SIG-M5 treated with dmso at 0.1 percent for 504 hours (cell line): ENCODE data around the gene TBCK.

Source experiments
- DNase-seq: peaks from one replicate; lab custom pipeline; 2025; ENCODE audit not compliant: unreplicated experiment; lab: John Stamatoyannopoulos, UW

TBCK gene

DNA sequence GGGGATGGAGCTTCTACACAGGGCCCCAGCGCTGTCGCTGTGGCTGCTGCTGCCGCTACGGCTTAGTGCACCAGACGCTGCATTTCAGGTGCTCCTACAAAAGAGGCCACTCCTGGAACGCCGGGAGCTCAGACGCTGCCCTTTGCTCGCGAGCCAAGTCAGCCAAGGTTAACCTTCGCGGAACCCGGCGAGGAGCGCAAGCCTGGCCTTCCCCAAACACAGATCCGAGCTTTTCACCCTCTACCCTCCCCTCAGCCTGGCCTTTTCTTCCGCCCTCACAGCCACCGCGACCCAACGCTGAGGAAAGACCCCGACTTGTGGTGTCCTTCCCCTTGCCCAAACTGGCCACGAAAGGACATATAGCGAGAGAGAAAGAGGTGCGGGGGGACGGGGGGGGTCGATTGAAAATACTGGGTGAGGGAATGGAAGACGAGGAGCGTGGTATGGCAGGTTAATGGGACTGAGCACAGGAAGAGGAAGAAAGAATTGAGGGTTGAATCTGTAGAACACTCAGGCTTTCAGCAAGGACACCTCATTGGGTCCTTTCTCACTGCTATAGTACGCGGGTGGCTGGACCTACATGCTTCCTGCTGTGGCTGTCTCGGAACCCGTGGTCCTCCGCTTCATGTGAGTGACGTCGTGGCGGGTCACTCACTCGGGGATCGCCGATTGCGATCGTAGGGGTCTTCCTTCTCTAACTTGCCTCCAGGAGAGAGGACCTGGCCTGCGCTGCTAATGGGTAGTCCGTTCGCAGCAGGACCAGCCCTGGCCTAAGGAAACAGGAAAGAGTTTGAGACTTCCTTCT lies at the start of gene TBCK, which contains the start of gene AIMP1:
Gene TBCK (minus strand): TSS at position 242 of the 805 bp plus-strand sequence. CDS start 7,249 bp downstream, outside the sequence.
Gene AIMP1 (plus strand): TSS at position 583 of the 805 bp plus-strand sequence. CDS start 8,460 bp downstream, outside the sequence.
- DNase-seq: peak; percentile 92

DNA sequence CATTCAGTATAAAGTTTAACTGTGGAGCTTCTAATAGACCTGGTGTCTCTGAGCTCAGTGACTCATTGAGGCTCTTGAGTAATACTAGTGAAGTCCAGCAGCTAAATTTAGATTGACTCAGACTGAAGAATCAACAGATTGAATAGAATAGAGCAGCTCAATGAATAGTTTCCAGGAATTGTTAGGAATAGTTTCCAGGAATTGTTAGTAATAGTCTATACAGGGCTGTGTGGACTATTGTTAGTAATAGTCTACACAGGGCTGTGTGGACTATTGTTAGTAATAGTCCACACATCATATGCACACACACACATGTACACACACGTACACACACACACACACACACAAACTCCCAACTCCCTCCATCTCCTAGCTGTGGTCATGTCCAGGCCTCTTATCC lies 49.6 kb upstream of the TBCK start:
- DNase-seq: peak; percentile 74

DNA sequence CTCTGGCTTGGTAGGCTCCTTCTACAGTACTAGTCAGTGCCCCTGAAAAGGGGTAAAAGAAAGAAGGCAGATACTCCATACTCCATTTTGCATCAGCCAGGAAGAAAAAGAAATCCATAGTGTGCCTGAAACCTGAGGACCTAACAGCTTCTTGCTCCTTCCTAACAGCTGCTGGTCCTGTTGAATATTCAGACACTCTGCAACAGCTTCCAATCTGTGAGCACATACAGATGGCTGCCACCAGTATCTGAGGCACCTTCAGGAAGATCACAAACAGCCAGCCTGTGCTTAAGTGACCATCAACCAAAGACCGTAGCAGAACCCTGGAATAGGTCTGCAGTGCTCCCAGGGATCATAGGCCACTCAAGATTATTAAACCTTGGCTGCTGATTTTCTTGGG lies 48.3 kb upstream of the TBCK start:
- no peak for DNase-seq

DNA sequence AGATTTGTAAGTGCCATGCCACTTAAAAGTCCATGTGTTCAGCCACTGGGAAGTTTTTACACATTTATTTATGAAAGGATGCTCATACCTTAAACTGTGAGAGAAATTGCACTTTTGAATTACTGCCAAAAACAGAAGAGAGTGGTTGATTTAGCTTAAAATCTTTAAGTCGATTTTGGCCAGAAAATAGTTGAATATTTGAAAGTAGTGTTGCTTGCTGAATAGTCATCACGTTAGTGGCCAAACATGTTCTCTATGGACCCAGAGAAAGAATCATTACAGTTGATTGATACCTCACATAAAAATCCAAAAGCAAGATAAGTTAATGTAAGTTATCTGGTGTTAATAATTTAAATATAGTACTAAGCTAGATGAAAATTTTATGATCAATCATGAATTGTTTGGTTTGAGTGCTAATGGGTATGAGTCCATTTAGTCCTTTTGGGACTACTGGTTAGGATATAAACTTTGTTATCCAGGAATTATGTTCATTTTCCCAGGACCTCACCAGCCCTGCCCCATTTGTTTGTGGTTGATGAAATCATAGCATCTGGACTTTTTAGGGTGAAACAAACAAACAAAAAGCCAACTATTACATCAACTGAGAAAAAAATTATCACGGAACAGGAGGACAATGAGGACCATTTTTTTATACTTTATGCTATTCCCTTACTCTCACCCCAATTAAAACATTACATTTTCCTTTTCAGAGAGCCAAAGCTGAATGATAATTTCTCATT lies 46.2 kb upstream of the TBCK start:
- no peak for DNase-seq

DNA sequence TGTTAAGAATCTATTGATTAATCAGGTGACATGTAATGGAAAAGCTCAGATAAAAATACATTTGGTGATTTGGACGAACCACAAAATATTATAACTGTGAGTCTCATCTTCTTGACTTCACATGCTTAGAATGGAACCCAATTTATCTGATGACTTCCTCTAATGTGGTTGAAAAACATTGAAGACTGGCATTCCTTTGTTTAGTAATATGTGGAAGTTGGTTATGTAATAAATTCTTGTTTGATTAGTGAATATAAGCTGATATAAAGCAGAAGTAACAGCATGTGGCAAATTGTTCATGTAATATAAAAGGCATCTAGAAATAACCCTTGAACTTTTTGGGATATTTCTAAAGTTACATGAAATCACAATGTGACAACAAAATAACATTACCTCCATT lies 42.9 kb upstream of the TBCK start:
- DNase-seq: peak; percentile 68

DNA sequence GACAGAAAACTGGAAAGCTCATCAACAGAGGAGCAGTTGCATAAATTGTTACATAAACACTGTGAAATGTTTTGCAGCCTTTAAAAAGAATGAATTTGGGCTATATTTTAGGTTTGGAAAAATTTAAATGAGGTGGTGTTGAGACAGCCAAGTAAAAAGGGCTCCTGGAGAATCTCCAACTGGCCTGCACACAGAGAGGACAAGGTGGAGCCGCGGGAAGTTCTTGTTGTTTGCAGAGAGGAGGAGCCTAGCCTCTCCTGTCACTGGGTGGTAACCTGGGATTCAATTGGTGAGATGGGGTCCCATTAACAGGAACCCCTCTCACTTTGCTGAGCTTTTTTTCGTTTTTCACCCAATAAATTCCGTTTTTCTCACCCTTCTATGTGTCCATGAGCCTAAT lies 39.2 kb upstream of the TBCK start:
- no peak for DNase-seq

DNA sequence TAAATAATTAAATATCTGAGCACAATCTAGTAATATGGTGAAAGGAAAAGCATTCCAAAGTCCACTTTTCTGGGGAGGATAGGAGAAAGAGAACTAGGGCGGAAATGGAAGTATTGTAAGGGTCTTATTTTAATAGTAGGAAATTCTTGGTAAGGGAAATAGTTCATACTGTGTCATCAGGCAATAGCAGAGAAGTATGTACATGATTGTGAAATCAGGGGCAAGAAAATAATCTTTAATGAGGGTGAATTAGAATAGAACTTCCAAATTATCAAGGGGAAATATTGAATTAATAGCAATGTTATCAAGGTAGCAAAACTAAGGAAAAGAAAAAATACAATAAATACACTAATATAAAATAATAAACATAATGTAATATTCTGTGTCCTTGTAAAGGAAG lies 37.8 kb upstream of the TBCK start:
- no peak for DNase-seq

DNA sequence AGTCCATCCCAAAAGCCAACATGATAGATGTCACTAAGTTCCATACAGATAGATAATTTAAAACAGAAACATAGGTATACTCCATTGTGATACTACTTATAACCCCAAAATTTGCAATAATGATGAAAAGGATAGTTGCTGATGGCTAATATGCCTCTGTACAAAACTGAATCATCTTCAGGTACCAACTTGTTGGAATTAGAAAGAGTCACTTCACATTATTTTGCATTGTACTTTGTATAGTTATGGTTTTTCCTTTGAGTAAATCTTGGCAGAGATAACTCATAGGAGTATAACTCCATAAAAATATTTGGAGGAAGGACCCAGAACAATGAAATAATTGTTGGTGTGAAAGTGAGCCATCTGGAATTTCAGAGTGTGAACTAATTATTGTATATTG lies 35.0 kb upstream of the TBCK start:
- DNase-seq: no peak

DNA sequence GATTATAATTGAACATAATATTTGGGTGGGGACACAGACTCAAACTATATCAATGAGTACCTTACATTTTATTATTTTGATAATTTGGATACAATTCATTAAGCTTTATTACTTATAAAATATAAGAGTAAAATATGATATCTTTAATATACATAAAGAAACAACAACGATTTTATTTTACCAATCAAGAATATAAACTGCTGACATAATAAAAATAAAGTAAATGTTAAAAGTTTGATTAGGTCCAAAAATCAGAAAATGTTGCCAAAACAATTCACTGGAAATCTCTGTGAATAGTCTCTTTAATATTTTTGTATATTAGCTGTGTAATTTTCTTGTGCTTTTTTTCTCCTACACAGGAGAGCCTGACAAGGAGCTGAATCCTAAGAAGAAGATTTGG lies 31.2 kb upstream of the TBCK start:
- no peak for DNase-seq

DNA sequence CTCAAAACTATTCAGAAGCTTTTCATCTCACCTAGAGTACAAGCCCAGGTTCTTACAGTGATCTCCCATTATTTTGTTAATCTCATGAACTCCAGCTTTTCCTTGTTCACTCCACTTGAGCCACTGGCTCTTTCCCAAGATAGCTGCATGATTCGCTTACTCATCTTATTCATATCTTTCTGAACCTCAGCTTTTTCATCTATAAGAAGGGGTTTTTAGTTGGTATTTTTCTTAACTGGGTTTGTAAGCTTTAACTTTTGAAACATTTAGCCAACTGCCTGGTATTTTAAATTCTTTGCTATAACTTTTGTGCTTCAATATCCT lies 28.6 kb upstream of the TBCK start:
- no peak for DNase-seq

DNA sequence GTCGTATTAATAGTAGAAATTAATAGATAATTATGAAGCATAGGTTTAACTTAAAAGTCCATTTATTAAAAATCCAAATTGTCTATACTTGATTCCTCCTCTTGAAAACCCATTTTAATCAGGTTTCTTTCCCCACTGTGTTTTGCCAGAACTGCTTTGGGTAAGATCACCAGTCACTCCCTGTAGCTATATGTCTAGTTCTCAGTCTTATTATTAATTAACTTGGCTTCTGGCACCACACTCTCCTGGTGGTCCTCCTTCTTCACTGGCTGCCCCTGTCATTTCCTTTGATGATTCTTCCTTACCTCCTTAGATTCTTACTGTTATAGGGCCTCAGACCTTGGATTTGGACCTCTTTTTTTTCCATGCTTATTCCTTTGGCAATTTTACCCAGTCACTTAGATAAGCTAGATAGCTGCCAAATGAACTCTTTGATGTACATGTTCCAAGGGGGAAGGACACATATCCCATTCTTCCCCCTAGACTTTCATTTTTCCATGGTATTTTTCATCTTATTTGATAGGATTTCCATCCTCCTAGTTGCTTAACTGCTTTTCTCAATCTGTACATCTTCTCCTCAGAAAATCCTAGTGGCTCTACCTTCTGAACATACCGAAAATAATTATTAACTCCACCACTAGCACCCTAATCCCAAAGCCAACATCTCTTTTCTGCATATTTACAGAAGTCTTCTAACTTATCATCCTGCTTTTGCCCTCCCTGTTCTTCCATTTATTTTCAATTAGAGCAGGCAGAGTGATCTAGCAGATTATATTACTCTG lies 28.0 kb upstream of the TBCK start:
- no peak for DNase-seq

DNA sequence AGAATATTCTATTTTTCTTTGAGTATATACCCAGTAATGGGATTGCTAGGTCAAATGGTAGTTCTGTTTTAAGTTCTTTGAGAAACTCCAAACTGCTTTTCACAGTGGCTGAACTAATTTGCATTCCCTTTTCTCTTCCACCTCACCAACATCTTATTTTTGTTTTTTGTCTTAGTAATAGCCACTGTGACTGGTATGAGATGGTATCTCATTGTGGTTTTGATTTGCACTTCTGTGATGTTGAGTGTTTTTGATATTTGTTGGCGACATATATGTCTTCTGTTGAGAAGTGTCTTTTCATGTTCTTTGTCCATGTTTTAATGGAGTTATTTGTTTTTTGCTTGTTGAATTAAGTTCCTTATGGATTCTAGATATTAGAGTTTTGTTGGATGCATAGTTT lies 24.8 kb upstream of the TBCK start:
- DNase-seq: no peak

DNA sequence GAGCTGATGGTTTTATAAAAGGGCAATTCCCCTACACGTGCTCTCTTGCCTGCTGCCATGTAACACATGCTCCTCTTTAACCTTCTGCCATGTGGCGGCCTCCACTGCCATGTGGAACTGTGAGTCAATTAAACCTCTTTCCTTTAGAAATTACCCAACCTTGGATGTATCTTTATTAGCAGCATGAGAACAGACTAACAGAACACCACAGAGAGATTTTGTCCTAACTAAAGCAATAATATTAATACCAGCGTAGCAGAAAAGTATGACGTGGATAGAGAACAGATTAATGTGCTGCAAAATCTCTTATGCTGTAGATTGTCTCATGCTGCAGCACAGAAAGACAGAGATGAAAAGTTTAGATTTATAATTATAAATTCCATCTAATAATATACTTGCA lies 23.4 kb upstream of the TBCK start:
- DNase-seq: no peak

DNA sequence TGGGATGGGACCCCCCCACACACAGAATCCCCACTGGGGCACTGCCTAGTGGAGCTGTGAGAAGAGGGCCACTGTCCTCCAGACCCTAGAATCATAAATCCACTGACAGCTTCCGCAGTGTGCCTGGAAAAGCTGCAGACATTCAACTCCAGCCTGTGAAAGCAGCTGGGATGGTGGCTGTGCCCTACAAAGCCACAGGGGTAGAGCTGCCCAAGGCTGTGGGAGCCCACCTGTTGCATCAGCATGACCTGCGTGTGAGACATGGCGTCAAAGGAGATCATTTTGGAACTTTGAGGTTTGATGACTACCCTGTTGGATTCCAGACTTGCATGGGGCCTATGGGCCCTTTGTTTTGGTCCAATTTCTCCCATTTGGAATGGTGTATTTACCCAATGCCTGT lies 22.7 kb upstream of the TBCK start:
- DNase-seq: no peak

DNA sequence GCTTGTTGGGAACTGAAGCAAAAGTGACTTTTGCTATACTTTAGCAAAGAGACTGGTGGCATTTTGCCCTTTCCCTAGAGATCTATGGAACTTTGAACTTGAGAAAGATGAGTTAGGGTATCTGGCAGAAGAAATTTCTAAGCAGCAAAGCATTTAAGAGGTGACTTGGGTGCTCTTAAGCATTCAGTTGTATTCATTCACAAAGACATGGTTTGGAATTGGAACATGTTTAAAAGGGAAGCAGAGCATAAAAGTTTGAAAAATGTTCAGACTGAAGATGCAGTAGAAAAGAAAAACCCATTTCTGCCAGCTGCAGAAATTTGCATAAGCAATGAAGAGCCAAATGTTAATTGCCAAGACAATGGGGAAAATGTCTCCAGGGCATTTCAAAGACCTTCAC lies 21.9 kb upstream of the TBCK start:
- DNase-seq: no peak

DNA sequence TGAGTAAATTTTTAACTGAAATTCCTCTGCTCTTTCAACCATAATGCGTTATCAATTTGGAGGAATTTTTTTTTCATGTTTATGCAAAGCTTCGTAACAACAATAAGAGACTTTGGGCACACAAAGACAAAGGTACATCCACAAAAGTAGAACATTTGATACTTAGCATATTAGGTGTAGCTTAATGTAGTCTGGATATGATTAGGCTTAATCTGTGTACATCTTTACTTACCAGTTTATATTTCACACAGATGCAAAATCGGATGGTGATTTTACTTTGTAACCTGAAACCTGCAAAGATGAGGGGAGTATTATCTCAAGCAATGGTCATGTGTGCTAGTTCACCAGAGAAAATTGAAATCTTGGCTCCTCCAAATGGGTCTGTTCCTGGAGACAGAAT lies 20.6 kb upstream of the TBCK start:
- DNase-seq: no peak

DNA sequence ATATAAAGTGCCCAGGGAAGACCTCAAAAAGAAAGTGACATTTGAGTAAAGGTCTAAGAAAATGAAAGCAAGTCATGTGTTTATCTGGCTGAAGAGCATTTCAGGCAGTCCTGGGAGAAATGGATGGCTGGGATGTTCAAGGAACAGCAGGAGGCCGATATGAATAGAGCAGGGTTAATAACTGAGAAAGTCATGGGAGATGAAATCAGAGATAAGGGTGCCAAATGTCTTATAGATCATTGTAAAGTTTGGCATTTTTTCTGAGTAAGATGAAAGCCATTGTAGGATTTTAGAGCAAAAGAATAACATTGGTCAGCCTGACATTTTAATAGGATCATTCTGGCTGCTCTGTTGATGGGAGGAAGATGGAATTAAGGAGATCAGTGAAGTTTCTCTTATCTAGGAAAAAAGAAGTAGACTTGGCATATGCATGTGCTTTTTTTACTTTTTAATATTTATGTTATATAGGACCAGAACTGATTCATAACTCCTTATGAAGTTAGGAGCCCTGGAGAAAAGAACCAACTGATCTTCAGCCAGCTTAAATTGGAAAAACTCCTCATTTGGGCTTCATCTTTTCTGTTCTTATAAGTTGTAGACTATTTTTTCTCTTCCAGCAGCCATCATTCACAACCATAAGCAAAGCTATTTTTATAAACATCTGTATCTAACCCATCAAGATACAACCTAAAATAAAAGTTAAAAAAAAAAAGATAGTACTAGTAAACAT lies 18.9 kb upstream of the TBCK start:
- DNase-seq: no peak

DNA sequence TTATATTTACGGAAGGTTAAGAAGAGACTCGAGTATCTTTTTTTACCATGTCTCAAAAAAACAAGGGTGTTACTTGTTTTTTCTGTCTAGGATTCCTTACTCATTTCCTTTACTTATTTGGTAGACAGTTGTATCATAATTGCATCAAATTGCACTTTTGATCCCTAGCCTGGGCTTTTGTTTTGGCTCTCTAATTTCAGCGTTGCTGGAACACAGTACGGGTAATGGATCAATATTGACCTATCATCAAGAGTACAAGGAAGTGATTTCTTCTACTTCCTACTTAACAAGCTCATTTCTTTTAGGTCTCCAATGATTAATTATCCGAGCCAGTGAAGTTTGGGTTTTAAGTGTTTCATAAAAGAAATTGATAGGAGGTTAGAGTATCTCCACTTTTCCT lies 17.2 kb upstream of the TBCK start:
- DNase-seq: no peak

DNA sequence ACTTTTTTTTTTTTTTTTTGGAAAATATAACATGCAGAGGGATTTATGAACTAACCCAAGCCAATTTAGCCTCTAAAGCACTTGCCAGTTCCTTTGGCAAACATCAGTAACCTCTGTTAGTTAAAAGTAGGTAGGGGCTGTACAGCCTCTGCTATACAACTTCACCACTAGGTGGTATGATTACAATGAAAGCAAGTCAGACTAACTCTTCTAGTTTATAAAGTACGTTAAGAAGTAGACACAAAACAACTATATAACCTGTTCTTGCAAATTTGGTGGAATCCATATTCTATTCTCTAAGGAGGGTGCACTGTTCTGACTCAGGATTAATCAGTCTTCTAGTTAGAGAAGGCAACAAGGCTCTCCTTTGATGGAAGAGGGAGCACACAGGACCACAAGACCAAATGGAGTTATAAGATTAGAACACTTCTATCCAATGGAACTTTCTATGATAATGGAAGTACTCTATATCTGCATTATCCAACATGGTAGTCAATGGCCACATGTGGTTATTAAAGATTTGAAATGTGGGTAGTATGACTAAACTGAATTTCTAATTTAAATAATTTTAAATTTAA lies 13.1 kb upstream of the TBCK start:
- DNase-seq: peak; percentile 50

DNA sequence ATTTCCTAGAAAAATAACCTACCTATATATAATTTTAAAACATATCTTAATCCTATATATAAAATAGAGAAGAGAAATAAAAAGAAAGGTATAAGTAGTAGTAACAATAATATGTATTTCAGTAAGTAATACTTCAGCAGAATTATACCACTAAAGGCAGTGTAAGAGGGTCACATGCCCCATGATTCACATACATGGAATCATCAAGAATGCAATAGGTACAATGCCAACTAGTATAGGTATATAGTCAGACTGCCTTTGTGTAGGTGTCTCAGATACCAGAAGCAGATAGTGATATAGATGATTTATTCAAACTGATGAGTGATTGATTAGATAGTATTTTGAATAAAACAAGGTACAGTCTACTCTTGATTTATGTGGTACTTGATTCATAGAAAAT lies 9.8 kb upstream of the TBCK start:
- DNase-seq: no peak

DNA sequence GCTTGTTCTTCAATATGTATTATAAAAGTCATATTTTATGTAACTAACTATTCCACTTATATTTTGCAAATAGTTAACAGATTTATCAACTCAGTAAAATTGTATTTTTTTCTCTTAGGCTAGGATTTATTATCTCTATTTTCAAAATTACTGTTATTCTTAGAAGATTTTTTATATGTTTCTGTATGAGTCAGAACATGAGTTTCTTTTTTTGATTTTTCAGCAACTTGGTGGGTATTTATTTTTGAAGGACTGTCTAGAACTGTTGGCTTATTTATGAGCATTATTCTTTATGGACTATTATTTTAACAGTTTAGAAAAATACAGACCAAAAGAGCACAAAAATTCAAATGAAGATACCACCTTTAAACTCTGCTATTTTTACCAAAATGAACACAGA lies 7.1 kb upstream of the TBCK start:
- no peak for DNase-seq
